Upper lobe of left lung (tissue), 4 donors: ENCODE results near the gene SMLR1.

Source experiments
- POLR2AphosphoS5 ChIP-seq, 2 donors: sonication (generic); formaldehyde crosslinking; IDR thresholded peaks; one replicate each; pipeline ENCODE4 v1.5.1; 2017; ENCODE audit warnings: antibody characterized with exemption in 2 of 2
- TF ChIP-seq, protein P1 (sequence below), 6 experiments: fragments of 450-650 bp in 4 of 6; fragments of 200-600 bp in 2 of 6; sonication (generic) in 2 of 6; IDR thresholded peaks; one replicate each; pipeline ENCODE4 v1.5.1; 2016 to 2019; ENCODE audit warnings: antibody characterized with exemption in 6 of 6

DNA sequence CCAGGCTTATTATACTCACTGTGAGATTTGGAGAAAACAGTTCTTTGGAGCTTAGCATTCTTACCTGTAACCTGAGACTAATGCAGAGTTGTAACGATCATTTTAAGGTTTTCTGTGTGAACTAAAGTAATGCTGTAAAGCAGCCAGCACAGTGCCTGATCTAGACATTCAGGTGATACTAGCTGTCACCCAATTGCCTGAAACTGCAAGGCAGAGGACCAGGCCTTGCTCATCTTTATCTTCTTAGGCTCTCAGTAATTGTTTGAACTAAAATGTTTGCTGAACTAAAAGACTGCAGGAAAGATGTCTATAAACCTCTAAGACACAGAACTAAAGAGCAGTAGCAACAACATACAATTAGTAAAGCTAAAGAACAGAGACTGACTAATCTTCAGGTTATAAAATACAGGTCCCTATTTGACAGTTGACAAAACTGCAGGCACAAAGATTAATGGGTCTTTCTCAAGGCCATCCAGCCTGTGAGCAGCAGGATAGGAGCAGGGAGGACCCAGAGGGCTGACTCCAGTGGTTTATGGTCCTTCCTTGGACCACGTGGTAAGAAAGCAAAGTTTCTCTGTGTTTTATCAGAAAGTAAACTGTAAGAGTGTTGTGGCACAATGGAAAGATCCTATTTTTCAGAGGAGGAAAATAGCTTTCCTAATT is 31.4 kb downstream of the SMLR1 start:
- TF ChIP-seq, protein P1, sequence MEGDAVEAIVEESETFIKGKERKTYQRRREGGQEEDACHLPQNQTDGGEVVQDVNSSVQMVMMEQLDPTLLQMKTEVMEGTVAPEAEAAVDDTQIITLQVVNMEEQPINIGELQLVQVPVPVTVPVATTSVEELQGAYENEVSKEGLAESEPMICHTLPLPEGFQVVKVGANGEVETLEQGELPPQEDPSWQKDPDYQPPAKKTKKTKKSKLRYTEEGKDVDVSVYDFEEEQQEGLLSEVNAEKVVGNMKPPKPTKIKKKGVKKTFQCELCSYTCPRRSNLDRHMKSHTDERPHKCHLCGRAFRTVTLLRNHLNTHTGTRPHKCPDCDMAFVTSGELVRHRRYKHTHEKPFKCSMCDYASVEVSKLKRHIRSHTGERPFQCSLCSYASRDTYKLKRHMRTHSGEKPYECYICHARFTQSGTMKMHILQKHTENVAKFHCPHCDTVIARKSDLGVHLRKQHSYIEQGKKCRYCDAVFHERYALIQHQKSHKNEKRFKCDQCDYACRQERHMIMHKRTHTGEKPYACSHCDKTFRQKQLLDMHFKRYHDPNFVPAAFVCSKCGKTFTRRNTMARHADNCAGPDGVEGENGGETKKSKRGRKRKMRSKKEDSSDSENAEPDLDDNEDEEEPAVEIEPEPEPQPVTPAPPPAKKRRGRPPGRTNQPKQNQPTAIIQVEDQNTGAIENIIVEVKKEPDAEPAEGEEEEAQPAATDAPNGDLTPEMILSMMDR (IDR thresholded peaks at IDR 0.05), result no peak
- TF ChIP-seq POLR2AphosphoS5 (IDR thresholded peaks at IDR 0.05), result no peak
